ENCODE data around the gene MROH8.

MROH8 gene

DNA sequence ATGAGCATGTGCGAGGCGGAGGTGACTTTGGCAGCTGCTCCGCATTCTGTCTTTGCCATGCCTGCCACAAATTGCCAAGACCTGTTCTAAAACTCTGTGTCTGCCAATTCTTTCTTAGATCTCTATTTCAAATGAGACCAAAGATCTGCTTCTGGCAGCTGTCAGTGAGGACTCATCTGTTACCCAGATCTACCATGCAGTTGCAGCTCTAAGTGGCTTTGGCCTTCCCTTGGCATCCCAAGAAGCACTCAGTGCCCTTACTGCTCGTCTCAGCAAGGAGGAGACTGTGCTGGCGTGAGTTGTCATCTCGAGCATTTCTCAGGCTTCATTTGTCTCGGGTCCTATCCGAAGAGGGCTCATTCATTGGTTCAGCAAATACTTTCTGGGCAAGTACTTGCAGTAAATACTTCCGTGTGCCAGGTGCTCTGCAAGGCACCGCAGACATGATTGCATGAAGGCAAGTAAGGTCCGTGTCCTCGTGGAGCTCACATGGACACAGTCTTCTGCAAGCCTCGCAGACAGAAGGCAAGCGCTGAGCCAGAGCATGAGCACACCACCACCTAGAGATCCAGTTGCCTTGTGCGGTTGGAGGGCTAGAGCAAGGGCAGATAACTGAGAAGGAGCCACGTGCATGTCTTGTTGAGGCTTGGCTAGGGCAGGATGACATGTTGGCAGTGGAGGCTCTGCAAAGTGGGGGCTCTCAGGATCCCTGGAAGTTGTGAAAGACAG, 19.7 kb upstream of the MROH8 start:
- TF ChIP-seq, protein P1, sequence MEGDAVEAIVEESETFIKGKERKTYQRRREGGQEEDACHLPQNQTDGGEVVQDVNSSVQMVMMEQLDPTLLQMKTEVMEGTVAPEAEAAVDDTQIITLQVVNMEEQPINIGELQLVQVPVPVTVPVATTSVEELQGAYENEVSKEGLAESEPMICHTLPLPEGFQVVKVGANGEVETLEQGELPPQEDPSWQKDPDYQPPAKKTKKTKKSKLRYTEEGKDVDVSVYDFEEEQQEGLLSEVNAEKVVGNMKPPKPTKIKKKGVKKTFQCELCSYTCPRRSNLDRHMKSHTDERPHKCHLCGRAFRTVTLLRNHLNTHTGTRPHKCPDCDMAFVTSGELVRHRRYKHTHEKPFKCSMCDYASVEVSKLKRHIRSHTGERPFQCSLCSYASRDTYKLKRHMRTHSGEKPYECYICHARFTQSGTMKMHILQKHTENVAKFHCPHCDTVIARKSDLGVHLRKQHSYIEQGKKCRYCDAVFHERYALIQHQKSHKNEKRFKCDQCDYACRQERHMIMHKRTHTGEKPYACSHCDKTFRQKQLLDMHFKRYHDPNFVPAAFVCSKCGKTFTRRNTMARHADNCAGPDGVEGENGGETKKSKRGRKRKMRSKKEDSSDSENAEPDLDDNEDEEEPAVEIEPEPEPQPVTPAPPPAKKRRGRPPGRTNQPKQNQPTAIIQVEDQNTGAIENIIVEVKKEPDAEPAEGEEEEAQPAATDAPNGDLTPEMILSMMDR (IDR thresholded peaks at IDR 0.05), result no peak

DNA sequence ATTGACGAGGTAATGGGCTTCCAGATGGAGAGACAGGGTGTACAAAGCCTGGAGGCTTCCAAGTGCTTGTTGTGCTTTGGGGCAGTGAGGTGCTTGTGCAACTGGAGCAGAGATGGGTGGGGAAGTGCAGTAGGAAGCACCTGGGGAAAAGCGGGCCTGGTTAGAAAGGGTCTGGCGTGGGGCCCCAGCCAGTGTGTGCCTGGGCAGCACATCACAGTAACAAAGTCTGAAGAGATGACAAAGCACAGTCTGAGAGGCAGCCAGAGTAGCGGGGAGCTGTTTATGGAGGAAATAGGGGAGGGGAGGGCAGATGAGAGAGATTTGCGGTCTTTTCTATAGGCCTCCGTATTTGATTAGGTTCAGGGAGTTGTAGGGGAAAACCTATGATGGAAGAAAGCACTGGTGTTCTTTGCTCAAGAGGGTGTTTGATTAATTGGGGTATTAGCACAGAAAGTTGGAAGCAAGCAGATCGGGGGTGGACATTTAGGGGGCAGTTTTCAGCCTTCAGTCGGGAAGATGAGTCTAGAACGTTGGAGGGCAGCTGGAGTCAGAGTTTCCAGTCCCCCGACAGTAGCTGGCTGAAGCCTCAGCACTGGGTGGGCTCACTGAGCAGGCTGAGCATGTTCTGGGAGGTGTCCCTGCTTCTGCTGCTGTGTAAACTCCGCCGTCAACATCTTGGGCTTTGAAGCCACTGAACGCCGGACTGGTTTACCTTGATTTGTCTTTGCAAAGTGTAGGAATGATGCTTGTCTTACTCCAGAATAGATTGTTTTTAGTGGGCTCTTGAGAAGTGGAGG, 15.5 kb upstream of the MROH8 start:
- TF ChIP-seq, protein P1 (IDR thresholded peaks at IDR 0.05), result no peak

DNA sequence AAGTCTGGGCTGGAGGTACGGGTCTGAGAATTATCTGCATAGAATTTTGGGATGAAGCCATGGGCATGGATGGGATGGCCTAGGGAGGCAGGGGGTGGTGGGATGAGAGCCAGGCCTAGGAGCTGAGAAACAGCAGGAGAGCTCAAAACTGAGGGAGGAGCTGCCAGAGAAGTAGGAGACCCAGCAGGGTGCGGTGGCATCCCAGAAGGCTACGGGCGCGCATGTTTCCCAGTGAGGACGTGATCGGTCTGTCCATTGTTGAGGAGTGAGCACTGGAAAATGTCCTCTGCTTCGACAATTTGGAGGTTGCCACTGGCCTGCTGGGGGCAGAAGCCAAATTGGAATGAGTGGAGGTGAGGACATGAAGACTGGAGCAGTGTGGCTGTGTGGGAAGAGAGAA, 14.5 kb upstream of the MROH8 start:
- TF ChIP-seq, protein P1 (IDR thresholded peaks at IDR 0.05), result no peak

DNA sequence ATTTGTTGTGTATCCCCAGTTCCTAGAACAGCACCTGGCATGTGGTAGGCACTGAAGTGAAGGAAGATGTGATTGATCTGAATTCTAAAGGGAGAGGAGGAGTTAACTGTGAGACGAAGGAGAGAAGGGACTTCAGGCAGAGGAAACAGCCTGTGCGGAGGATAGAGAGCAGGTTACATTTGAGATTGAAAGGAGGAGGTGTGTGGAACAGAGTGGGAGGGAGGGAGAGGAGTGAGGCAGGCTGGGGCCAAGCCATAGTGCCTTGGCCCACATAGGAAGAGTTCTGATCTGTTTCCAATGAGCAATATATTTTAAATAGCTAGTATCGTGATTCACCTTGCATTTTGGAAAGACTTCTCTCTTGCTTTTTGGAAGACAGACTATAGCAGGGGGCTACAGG, 13.9 kb upstream of the MROH8 start:
- TF ChIP-seq, protein P1 (IDR thresholded peaks at IDR 0.05), result no peak

DNA sequence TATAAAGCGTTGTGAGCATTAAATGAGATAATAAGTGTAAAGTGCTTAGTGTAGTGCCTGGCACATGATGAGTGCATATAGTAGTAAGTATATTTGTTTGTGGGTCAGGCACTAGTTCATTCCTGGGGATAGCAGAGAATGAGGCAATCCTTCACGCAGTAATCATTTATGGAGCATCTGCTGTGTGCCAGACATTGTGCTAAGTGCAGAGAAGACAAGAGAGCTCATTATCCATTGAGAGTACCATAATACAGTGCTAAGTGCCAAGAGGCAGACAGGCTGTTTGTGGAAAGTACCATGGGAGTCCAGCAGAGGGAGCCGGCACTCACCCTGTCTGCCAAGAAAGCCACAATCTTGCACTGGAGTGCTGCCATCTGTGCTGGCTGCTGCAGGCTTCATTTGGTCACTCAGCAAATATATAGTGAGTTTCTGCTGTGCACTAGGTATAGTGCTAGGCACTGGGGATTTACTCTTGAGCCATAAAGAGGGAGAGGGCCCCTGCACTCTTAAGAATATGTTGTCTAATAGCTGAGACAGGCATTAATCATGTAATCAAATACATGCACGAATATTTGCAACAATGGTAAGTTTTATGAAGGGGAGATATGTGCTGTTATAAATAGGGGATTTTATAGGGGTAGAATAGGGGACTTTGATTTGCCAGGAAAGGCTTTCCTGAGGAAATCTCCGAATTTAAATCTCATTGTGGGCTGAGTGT, 12.9 kb upstream of the MROH8 start:
- TF ChIP-seq, protein P1 (IDR thresholded peaks at IDR 0.05), result peak; percentile 96

DNA sequence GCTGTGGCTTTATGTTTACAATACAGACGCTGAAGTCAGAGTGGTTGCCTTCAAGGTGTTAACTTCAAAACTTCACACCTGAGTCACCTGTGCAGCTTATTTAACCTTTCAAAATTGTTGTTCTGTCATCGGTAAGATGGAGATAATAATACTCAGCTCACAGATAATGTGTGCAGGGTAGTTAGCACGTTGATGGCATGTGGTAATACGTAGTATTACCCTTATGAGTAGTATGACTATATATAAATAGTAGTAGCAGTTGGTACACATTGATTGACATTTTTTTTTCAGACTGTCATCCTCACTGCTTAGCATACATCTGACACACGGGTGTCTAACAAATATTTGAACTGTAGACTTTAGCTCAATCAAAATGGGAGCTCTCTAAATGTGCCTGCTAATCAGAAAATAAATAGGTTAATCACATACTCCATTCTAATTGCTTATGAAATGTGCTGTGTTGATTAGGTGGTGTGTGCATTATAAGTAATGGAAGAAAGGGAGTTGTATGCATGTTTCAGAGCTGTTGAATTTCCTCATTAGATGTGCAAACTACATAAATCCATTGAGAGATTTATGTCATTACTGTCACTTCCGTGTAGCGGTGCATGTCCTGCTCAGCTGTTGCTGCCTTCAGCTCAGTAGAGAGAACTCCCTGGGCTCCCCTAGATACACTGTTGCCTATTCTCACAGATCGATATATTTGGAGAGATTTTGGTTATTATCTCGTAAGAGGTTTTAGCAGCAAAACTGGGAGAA, 11.2 kb upstream of the MROH8 start:
- TF ChIP-seq, protein P1 (IDR thresholded peaks at IDR 0.05), result no peak
